ENCODE measurements around the gene CDKAL1.
A peak's percentile ranks its signal among the peaks of the same experiment; 100 is the strongest.
"Not testable (repeated sequence)": the region's sequence is repeated elsewhere in the genome, so short reads cannot be mapped to it uniquely, and the experiment has no call there.

The CDKAL1 gene

GRCh38 chr6:20892365-20892764 is 358.1 kb downstream of the CDKAL1 start:
- no peak for DNase-seq

- DNase-seq = no peak
These were observed 359.2 kb downstream of the CDKAL1 start for GRCh38 chr6:20893412-20893811.

GRCh38 chr6:20900389-20901160 is 366.3 kb downstream of the CDKAL1 start:
- DNase-seq = peak in 2 of 3 experiments; percentile 55 to 59

- DNase-seq = no peak
These were observed 371.1 kb downstream of the CDKAL1 start for GRCh38 chr6:20905377-20905776.

GRCh38 chr6:20906945-20907344 is 372.7 kb downstream of the CDKAL1 start:
- DNase-seq = no peak

- no peak for DNase-seq
These were observed 373.3 kb downstream of the CDKAL1 start for GRCh38 chr6:20907486-20908071.

GRCh38 chr6:20909621-20910020 is 375.4 kb downstream of the CDKAL1 start:
- no peak for DNase-seq

- DNase-seq = no peak
These were observed 377.5 kb downstream of the CDKAL1 start for GRCh38 chr6:20911712-20912111.

- DNase-seq = no peak
These were observed 380.9 kb downstream of the CDKAL1 start for GRCh38 chr6:20915156-20915555.

GRCh38 chr6:20915626-20916025 is 381.4 kb downstream of the CDKAL1 start:
- no peak for DNase-seq

- no peak for DNase-seq
These were observed 381.8 kb downstream of the CDKAL1 start for GRCh38 chr6:20916086-20916485.

- no peak for DNase-seq
These were observed 384.6 kb downstream of the CDKAL1 start for GRCh38 chr6:20918868-20919267.

- no peak for DNase-seq
These were observed 385.6 kb downstream of the CDKAL1 start for GRCh38 chr6:20919677-20920385.

- no peak for DNase-seq
These were observed 387.3 kb downstream of the CDKAL1 start for GRCh38 chr6:20921578-20921977.

- DNase-seq = no peak
These were observed 388.5 kb downstream of the CDKAL1 start for GRCh38 chr6:20922743-20923142.

GRCh38 chr6:20924094-20924493 is 389.8 kb downstream of the CDKAL1 start:
- not testable (repeated sequence) for DNase-seq

- DNase-seq = no peak
These were observed 390.8 kb downstream of the CDKAL1 start for GRCh38 chr6:20924911-20925543.

GRCh38 chr6:20927130-20927860 is 393.0 kb downstream of the CDKAL1 start:
- DNase-seq = no peak

- DNase-seq = no peak
These were observed 395.0 kb downstream of the CDKAL1 start for GRCh38 chr6:20929283-20929682.

GRCh38 chr6:20931093-20931492 is 396.8 kb downstream of the CDKAL1 start:
- DNase-seq = no peak

- DNase-seq = no peak
These were observed 397.5 kb downstream of the CDKAL1 start for GRCh38 chr6:20931772-20932171.

GRCh38 chr6:20932284-20932683 is 398.0 kb downstream of the CDKAL1 start:
- DNase-seq = peak in 2 of 3 experiments; percentile 31 to 58

Measured in NCI-H1417 (cell line).